ENCODE results near the gene RBM20. TPM values are rescaled to one million over a fixed set of nuclear protein-coding genes. Genes with fewer than 3 reads are reported as not detected.

The RBM20 gene
- total RNA-seq, 6 experiments from 2014 or later = 0.04 to 0.29 (median 0.06) TPM

GRCh38 chr10:110762109-110762848 lies 118.1 kb downstream of the RBM20 start:
- intact Hi-C loops (cut with DNase I) = no loop called here
- no peaks in the 10 kb centered on the region for H3K27me3 ChIP-seq
- H3K27ac ChIP-seq = no peak overlapping the region
- no peaks in the 10 kb centered on the region for H3K9me3 ChIP-seq
- WGBS (ENCODE audit: insufficient coverage, low coverage, low lambda C conversion rate, missing lambda C conversion rate) = 82% methylated on average over 7 of the region's 8 CpGs
- no peak overlapping the region for H3K4me3 ChIP-seq
- no peak for ATAC-seq
- no peak for DNase-seq
- no peaks in the 10 kb centered on the region for H3K4me1 ChIP-seq
- H3K36me3 ChIP-seq = no peaks in the 10 kb centered on the region
- TF ChIP-seq POLR2A (IDR thresholded peaks at IDR 0.05) = no peak
- TF ChIP-seq CTCF (IDR thresholded peaks at IDR 0.05) = no peak

GRCh38 chr10:110762849-110763211 lies 118.7 kb downstream of the RBM20 start:
- H3K4me3 ChIP-seq = no peak overlapping the region
- H3K36me3 ChIP-seq = no peaks in the 10 kb centered on the region
- no peak overlapping the region for H3K27ac ChIP-seq
- no peak for TF ChIP-seq CTCF (IDR thresholded peaks at IDR 0.05)
- no peak for TF ChIP-seq POLR2A (IDR thresholded peaks at IDR 0.05)
- H3K4me1 ChIP-seq = no peaks in the 10 kb centered on the region
- ATAC-seq = no peak
- no CpG with 5 or more reads among the region's 5 CpGs for WGBS (ENCODE audit: insufficient coverage, low coverage, low lambda C conversion rate, missing lambda C conversion rate)
- no peaks in the 10 kb centered on the region for H3K27me3 ChIP-seq
- no peak for DNase-seq
- intact Hi-C loops (cut with DNase I) = no loop called here
- no peaks in the 10 kb centered on the region for H3K9me3 ChIP-seq

- DNase-seq (no peak), ATAC-seq (no peak)
- H3K4me3 ChIP-seq = no peak overlapping the region
- WGBS (ENCODE audit: insufficient coverage, low coverage, low lambda C conversion rate, missing lambda C conversion rate) = 86% methylated on average over 7 of the region's 12 CpGs
- no peaks in the 10 kb centered on the region for H3K36me3 ChIP-seq
- no peak overlapping the region for H3K27ac ChIP-seq
- H3K9me3 ChIP-seq = no peaks in the 10 kb centered on the region
- H3K27me3 ChIP-seq = no peaks in the 10 kb centered on the region
- intact Hi-C loops (cut with DNase I) = no loop called here
- TF ChIP-seq POLR2A (IDR thresholded peaks at IDR 0.05) = no peak
- TF ChIP-seq CTCF (IDR thresholded peaks at IDR 0.05) = no peak
- H3K4me1 ChIP-seq = peaks cover 0 to 5% (median 0%) of the 10 kb centered on the region in 4 donors
These were observed 120.2 kb downstream of the RBM20 start for GRCh38 chr10:110764378-110764777.

GRCh38 chr10:110764793-110765512 lies 120.8 kb downstream of the RBM20 start:
- no peaks in the 10 kb centered on the region for H3K36me3 ChIP-seq
- H3K4me1 ChIP-seq = peaks cover 0 to 5% (median 0%) of the 10 kb centered on the region in 4 donors
- 69% methylated on average over 13 of the region's 13 CpGs for WGBS (ENCODE audit: insufficient coverage, low coverage, low lambda C conversion rate, missing lambda C conversion rate)
- H3K9me3 ChIP-seq = no peaks in the 10 kb centered on the region
- DNase-seq = no peak
- intact Hi-C loops (cut with DNase I) = no loop called here
- H3K27ac ChIP-seq = no peak overlapping the region
- H3K4me3 ChIP-seq = no peak overlapping the region
- no peak for ATAC-seq
- TF ChIP-seq POLR2A (IDR thresholded peaks at IDR 0.05) = no peak
- TF ChIP-seq CTCF (IDR thresholded peaks at IDR 0.05) = no peak
- H3K27me3 ChIP-seq = no peaks in the 10 kb centered on the region
